Measurements from ENCODE around the gene GSC2. TPM values are rescaled to one million over a fixed set of nuclear protein-coding genes. Genes with fewer than 3 reads are reported as not detected.

The GSC2 gene
- total RNA-seq, 1 donor from 2014 or later: not detected

DNA sequence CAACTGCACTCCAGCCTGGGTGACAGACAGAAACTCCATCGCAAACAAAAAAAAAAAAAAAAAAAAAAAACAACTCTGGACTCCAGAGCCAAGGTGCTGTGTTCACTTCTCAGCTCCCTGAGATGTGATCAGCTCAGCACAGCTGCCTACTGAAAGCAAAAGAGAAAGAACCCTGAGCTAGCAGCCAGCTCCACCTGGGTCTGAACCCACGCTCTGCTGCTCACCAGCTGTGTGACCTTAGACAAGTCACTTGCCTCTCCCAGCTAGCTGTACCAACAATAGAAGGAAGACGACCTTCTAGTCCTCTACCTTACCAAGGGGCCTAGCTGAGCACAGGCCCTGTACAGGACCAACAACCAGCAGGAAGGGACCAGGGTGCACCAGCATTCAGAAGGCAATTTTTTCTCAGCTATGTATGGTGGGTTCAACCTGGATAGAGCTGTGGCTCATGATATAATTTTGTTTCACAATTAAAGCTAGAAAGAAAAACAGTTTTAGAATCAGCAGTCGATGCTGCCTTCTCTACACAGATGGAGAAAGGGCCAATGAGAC is 31.7 kb downstream of the GSC2 start:
- ATAC-seq: no peak

GRCh38 chr22:19117111-19117512 is 33.0 kb downstream of the GSC2 start:
- ATAC-seq: no peak

- ATAC-seq: no peak
Observed at GRCh38 chr22:19115628-19116027, 34.5 kb downstream of the GSC2 start.

- no peak for ATAC-seq
Observed at GRCh38 chr22:19114984-19115552, 35.0 kb downstream of the GSC2 start.

GRCh38 chr22:19113429-19113828 is 36.7 kb downstream of the GSC2 start:
- ATAC-seq: no peak

- no peak for ATAC-seq
Observed at GRCh38 chr22:19111584-19111983, 38.5 kb downstream of the GSC2 start.

DNA sequence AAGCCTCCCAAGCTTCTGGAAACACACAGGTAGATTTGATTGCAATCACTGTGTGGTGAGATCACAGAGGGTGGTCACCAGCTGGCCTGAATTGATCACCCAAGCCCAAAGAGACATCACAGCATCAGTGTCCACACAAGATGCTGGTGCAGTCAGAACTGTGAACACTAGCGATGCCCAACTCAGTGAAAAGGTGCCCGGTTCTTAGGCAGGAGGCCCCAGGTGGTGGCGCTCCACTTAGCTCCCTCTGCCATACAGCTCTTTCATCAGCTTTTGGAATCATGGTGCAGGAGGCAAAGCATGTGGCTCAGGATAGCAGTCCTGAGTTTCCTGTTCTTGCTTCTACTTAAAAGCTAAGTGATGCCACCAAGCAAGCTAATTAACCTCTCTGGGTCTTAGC is 39.0 kb downstream of the GSC2 start:
- ATAC-seq: no peak

- ATAC-seq: no peak
Observed at GRCh38 chr22:19110646-19111045, 39.4 kb downstream of the GSC2 start.

GRCh38 chr22:19110064-19110458 is 40.0 kb downstream of the GSC2 start:
- ATAC-seq: no peak

DNA sequence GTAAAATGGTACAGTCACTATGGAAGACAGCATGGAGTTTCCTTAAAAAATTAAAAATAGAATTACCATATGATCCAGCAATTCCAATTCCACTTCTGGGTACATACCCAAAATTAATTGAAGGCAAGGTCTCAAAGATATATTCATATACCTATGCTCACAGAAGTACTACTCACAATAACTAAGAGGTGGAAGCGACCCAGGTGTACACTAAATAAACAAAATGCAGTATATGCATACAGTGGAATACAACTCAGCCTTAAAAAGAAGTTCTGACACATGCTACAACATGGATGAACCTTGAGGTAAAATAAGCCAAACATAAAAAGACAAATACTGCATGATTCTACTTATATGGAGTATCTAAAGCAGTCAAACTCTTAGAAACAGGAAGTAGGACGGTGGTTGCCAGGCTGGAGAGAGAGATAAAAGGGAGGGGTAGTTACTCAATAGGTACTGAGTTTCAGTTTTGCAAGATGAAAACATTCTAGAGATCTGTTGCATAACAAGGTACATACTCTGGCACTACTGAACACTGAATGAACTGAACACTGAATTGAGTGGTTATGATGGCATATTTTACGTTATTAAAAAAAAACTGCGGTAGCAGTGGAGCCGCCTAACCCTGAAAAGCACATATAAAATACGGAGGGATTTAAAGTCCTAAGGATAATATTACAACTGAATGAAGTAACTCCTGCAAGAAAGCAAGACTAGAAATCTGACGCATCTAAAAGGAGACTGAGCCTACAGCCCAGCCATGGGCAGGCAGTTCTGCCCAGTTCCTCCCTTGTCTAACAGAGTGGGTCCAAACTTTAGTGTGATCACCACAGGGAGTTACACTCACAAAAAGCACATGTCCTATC is 40.7 kb downstream of the GSC2 start:
- peak; percentile 86 for ATAC-seq

- peak; percentile 16 for ATAC-seq
Observed at GRCh38 chr22:19108807-19109197, 41.3 kb downstream of the GSC2 start.

DNA sequence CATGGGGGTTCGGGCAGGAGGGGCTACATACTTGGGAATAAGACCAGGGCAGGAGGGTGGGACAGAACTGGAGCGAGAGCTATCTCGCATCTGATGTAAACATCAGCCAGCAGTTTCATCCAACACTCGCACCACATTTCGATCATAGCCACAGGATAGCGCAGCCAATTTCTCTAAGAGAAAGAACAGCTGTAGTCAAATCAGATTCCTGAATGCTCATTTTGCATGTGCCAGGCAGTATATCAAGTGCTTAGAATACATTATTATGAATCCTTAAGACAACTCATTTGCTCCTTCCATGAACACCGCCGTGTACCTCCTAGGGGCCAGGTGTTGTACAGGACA is 42.4 kb downstream of the GSC2 start:
- no peak for ATAC-seq

DNA sequence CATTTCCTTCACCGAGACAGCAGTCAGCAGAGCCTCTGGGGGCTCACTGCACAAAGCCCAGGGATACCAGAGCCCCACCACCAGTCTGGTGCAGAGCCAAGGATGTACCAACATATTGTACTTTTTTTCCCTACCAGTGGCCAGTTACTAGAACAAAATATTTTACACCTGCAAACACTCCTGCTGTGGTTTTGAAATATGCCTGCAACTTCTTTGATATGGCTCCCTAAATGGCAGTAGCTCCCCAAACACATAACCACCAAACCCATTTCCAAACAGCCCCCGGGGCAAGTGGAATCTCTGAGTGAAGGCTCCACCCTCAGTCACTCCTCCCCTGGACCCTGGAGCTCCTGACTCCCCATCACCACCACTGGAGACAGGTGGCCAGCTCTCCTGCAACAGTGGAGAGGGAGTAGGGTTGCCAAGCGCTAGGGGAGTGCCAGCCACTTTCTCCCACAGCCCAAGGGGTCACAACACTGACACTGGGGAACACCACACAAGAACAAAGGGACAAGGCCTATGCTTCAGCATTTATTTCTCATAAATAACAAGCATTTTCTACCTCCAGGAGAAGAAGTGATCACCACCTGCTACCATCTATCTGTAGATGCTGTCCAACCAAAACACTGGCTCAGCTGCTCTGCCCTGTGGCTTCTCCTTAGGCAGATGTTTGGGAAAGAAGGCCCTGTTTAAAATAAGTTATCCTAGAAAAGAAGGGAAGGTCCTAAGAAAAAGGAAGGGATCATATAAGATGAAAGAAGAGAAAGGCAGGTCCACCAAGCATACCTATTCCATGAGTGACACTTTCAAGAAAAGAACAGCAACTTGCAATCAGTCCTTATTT is 43.0 kb downstream of the GSC2 start:
- ATAC-seq: no peak

DNA sequence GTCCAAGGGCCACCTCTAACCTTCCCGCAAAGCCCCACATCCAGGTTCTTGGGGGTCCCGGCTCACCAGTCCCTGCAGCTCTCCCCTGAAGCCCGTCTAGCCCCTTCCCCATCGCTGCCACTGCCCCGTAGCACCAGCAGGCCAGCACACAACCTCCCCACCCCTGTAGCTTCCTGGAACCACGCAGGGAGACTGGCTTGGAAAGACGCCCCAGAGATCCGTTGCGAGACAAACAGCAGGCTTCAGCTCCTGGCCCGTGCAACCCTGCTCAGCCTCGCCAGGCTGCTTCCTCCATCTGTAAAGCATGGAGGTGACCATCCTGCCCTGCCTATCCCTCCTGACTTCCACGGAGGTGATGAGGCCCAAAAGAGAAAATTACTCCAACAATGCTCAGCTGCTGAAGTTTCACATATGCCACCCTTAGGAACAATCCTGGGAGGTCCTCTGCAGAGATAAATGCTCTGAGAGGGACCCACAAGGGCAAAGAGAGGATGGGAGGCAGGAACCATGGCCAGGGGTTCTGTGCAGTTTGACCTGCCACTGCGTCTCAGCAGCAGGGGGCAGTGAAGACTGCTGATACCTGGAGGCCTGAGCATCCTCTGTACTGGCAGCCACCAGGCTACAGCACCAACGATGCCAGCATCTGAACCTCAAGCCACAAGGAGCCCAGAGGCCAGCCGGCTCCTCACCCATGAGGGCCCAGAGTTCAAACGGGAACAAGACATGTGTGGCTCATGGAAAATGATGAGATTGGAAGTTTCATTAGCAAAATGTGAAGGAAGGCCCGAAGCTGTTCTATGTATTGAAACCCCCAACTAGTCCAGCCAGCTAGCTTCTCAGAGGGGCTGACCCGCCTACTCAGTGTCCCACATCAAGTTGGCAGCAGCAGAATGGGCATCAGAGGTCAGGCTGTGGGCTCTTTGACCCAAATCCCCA is 44.0 kb downstream of the GSC2 start:
- no peak for ATAC-seq

GRCh38 chr22:19105456-19105855 is 44.6 kb downstream of the GSC2 start:
- ATAC-seq: no peak

DNA sequence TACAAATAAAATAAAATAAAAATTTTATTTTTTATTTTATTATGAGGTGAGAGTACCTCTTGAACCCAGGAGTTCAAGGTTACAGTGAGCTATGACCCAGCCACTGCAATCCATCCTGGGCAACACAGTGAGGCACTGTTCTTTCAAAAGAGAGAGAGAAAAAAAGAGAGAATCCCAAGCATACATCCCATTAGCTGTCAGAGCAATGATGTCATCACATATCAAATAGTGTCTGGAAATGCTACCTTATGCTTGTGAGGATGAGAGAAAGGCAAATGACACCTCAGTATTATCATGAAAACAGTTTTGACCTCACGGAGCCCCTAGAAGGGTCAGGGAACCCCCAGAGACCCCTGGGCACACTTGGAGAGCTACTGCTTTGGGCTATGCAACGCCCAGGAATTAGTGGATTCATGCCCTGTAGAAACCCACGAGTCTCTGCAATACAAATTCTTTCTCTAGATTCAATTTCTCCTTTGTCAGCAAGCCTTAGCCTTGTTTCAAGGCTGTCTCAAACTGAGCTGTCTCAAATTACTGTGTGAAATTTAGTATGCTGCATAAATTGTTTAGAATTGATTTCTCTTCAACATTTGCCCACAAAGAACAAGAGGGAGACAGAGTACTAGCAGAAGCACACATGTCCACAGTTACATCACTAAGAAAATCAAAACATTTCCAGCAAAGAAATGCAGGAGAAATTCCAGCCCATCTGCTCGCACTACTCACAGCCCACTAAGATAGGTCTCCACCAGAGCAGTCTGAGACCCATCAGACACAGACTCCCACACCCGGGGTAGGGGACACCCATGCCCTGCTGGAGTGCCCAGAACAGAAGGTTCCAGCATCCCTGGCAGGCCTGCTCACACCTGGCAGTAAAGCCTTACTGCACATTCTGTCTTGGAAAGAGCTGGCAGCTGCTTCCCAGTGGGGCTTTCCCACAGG is 45.9 kb downstream of the GSC2 start:
- ATAC-seq: no peak

- no peak for ATAC-seq
Observed at GRCh38 chr22:19098157-19098556, 51.9 kb downstream of the GSC2 start.

GRCh38 chr22:19097518-19097917 is 52.6 kb downstream of the GSC2 start:
- ATAC-seq: no peak

Data from esophagus mucosa (tissue), 1 donor.